Osteoblast (primary cell): Measurements from ENCODE around the gene SHMT1. TPM values are rescaled to one million over a fixed set of nuclear protein-coding genes. Genes with fewer than 3 reads are reported as not detected.

Source experiments
- DNase-seq: peaks from one replicate; pipeline ENCODE4 v3.0.0; 2011; ENCODE audit warnings: low spot score, mixed read lengths; ENCODE audit not compliant: insufficient read length; ENCODE audit errors: missing footprints
- H2AFZ ChIP-seq: 2 replicates; pipeline ENCODE4 v1.6.0; 2011; ENCODE audit warnings: mild to moderate bottlenecking, low read length
- H3K27ac ChIP-seq: 2 replicates; pipeline ENCODE4 v1.5.1; 2011; ENCODE audit warnings: mild to moderate bottlenecking, low read depth, low read length, moderate library complexity
- H3K27me3 ChIP-seq: 2 replicates; pipeline ENCODE4 v1.6.0; 2012; ENCODE audit warnings: mild to moderate bottlenecking, control low read depth, inconsistent platforms, low read length, moderate library complexity; ENCODE audit not compliant: insufficient read depth
- H3K36me3 ChIP-seq: 2 replicates; pipeline ENCODE4 v1.5.1; 2011; ENCODE audit warnings: mild to moderate bottlenecking, low read length, control low read depth, moderate library complexity; ENCODE audit not compliant: insufficient read depth
- H3K4me1 ChIP-seq: 2 replicates; pipeline ENCODE4 v1.5.1; 2011; ENCODE audit warnings: mild to moderate bottlenecking, low read length, control low read depth, moderate library complexity; ENCODE audit not compliant: insufficient read depth
- H3K4me2 ChIP-seq: 2 replicates; pipeline ENCODE4 v1.6.0; 2011; ENCODE audit warnings: mild to moderate bottlenecking, low read length; ENCODE audit not compliant: insufficient read depth
- H3K4me3 ChIP-seq: fragments of 200-600 bp; sonication (generic); 3 replicates; pipeline ENCODE4 v1.5.1; 2012; ENCODE audit warnings: mild to moderate bottlenecking, low read length, inconsistent platforms; ENCODE audit not compliant: insufficient read depth
- H3K79me2 ChIP-seq: 2 replicates; pipeline ENCODE4 v1.6.0; 2012; ENCODE audit warnings: mild to moderate bottlenecking, low read length, control low read depth, inconsistent platforms; ENCODE audit not compliant: insufficient read depth
- H3K9me3 ChIP-seq: 2 replicates; pipeline ENCODE4 v1.5.1; 2011; ENCODE audit warnings: low read depth, low read length, control low read depth
- H4K20me1 ChIP-seq: 2 replicates; pipeline ENCODE4 v1.6.0; 2012; ENCODE audit warnings: mild to moderate bottlenecking, low read length, control low read depth; ENCODE audit not compliant: insufficient read depth
- total RNA-seq: library from RNA; depleted of rRNA; stranded (reverse); fragments of >200 nt; gene quantifications from 2 replicates; pipeline ENCODE4 v1.2.3, GENCODE V29; 2012
- TF ChIP-seq, protein P1 (sequence below): IDR thresholded peaks from 2 replicates; pipeline ENCODE4 v1.5.1; 2011; ENCODE audit warnings: mild to moderate bottlenecking, low read depth, low read length, moderate library complexity; ENCODE audit errors: extremely low read depth

Gene SHMT1
- total RNA-seq, 1 donor = 19.5 TPM

DNA sequence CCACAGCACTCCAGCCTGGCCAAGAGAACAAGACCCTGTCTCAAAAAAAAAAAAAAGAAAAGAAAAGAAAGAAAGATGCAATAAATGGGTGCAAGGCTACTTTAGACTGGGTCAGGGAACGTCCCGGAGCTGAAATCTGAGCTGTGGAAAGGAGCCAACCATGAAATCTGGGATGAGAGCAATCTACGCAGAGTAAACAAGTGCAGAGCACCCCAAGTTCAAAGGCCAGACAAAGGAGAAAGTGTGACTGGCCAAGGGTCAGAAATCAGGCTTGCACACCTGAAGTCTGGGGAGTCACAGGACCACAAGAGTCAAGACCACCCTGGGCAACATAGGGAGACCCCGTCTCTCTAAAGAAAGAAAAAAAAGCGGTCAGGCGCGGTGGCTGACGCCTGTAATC is 2.8 kb downstream of the SHMT1 start:
- H3K4me2 ChIP-seq = no peak overlapping the region
- DNase-seq = no peak
- TF ChIP-seq, protein P1, sequence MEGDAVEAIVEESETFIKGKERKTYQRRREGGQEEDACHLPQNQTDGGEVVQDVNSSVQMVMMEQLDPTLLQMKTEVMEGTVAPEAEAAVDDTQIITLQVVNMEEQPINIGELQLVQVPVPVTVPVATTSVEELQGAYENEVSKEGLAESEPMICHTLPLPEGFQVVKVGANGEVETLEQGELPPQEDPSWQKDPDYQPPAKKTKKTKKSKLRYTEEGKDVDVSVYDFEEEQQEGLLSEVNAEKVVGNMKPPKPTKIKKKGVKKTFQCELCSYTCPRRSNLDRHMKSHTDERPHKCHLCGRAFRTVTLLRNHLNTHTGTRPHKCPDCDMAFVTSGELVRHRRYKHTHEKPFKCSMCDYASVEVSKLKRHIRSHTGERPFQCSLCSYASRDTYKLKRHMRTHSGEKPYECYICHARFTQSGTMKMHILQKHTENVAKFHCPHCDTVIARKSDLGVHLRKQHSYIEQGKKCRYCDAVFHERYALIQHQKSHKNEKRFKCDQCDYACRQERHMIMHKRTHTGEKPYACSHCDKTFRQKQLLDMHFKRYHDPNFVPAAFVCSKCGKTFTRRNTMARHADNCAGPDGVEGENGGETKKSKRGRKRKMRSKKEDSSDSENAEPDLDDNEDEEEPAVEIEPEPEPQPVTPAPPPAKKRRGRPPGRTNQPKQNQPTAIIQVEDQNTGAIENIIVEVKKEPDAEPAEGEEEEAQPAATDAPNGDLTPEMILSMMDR = no peak
- H4K20me1 ChIP-seq = no peaks in the 10 kb centered on the region
- H3K4me1 ChIP-seq = peaks cover 13% of the 10 kb centered on the region
- no peaks in the 10 kb centered on the region for H3K9me3 ChIP-seq
- H3K27me3 ChIP-seq = no peaks in the 10 kb centered on the region
- no peak overlapping the region for H3K27ac ChIP-seq
- no peaks in the 10 kb centered on the region for H3K36me3 ChIP-seq
- no peak overlapping the region for H3K4me3 ChIP-seq
- H2AFZ ChIP-seq = no peak overlapping the region
- peaks cover 11% of the 10 kb centered on the region for H3K79me2 ChIP-seq

DNA sequence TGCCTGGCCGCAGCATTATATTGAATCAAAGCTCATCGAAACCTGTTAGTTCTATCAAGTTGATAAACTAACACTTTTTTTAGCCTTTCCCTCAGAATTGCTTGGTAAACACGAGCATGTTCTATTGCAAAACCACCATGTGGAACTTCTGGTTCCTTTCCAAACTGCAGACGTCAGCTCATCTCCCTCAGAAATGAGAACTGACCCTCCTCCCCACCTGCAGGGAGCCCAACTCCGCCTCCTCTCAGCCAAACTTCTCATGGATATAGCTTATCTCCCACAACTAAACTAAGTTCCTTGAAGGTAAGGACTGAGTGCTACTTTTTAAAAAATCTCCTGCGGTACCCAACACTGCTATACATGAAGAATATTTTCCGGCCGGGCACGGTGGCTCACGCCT is 6.7 kb downstream of the SHMT1 start:
- no peak overlapping the region for H3K27ac ChIP-seq
- H3K4me1 ChIP-seq = peaks cover 9% of the 10 kb centered on the region
- no peak for DNase-seq
- peaks cover under 1% of the 10 kb centered on the region for H3K79me2 ChIP-seq
- no peak overlapping the region for H3K4me2 ChIP-seq
- H3K4me3 ChIP-seq = no peak overlapping the region
- H3K36me3 ChIP-seq = peaks cover 7% of the 10 kb centered on the region
- H3K27me3 ChIP-seq = no peaks in the 10 kb centered on the region
- no peaks in the 10 kb centered on the region for H3K9me3 ChIP-seq
- no peaks in the 10 kb centered on the region for H4K20me1 ChIP-seq
- TF ChIP-seq, protein P1 = no peak
- H2AFZ ChIP-seq = peak overlapping the region; percentile 54

DNA sequence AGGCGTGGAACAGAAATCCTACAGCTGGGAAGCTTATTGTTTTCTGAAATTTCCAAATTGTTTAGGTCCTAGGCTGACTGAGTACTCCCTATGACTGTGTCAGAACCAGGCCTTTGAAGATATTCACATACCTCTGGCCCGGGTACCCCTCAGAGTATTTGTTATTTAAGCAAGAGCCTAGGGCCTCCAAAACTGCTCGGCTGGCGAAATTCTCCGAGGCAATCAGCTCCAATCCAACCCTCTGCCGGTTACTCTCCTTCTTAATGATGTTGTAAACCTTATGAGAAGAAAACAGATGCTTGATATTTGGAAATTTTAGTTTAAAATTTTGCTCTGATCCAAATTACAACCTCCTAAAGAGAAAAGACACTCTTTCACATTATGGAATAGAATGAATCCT is 9.8 kb downstream of the SHMT1 start:
- H3K36me3 ChIP-seq = peaks cover 7% of the 10 kb centered on the region
- no peak overlapping the region for H3K4me2 ChIP-seq
- no peaks in the 10 kb centered on the region for H3K9me3 ChIP-seq
- DNase-seq = no peak
- H4K20me1 ChIP-seq = no peaks in the 10 kb centered on the region
- H2AFZ ChIP-seq = no peak overlapping the region
- H3K27me3 ChIP-seq = no peaks in the 10 kb centered on the region
- H3K4me1 ChIP-seq = peaks cover 9% of the 10 kb centered on the region
- H3K4me3 ChIP-seq = no peak overlapping the region
- TF ChIP-seq, protein P1 = no peak
- no peaks in the 10 kb centered on the region for H3K79me2 ChIP-seq
- H3K27ac ChIP-seq = no peak overlapping the region

DNA sequence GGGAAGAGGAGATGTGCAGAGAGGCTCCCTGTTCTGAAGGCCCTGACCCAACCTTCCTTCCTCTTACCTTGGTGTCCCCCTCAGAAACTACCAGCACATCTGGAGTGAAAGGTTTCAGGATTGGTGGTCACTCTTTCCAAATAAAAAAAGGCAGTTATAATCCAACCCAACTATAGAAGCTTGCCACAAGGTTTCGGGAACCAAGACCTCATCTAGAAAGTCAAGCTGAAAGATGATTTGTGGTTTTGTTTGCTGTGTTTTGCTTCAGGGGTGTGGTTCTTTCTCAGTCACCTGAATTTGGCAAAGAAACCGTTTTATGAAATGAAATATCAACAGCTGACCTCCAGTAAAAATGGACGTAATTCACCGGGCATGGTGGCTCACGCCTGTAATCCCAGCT is 19.3 kb downstream of the SHMT1 start:
- Histone ChIP-seq H3K27me3 (no peaks in the 10 kb centered on the region), H3K9me3 (no peaks in the 10 kb centered on the region), H3K36me3 (peaks cover 13% of the 10 kb centered on the region), H3K4me1 (no peaks in the 10 kb centered on the region), H4K20me1 (no peaks in the 10 kb centered on the region), H3K4me3 (no peak overlapping the region), H3K27ac (no peak overlapping the region), H2AFZ (no peak overlapping the region), H3K79me2 (no peaks in the 10 kb centered on the region), H3K4me2 (no peak overlapping the region)
- DNase-seq = peak; percentile 22
- TF ChIP-seq, protein P1 = no peak
